Measurements from ENCODE around the gene TRABD2B.

The TRABD2B gene

DNA sequence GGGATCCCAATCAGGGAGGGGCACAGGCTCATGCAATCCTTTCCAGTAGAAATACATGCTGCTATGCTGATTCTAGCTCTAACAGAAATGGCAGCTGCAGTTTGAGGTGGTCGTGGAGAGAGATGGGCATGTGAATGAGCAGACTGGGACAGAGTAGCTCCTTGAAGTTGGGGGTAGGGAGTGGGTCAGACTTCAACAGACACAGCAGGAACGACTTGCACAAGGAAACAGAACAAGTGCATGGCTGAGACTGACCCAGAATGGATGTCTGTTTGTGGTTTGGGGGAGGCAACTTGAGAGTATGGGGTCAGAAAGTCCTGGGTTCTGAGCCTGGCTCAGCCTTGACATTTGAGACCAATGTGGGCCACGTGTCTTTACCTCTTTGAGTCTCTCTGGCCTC lies 25.1 kb upstream of the TRABD2B start:
- TF ChIP-seq, protein P1, sequence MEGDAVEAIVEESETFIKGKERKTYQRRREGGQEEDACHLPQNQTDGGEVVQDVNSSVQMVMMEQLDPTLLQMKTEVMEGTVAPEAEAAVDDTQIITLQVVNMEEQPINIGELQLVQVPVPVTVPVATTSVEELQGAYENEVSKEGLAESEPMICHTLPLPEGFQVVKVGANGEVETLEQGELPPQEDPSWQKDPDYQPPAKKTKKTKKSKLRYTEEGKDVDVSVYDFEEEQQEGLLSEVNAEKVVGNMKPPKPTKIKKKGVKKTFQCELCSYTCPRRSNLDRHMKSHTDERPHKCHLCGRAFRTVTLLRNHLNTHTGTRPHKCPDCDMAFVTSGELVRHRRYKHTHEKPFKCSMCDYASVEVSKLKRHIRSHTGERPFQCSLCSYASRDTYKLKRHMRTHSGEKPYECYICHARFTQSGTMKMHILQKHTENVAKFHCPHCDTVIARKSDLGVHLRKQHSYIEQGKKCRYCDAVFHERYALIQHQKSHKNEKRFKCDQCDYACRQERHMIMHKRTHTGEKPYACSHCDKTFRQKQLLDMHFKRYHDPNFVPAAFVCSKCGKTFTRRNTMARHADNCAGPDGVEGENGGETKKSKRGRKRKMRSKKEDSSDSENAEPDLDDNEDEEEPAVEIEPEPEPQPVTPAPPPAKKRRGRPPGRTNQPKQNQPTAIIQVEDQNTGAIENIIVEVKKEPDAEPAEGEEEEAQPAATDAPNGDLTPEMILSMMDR (IDR thresholded peaks at IDR 0.05; ENCODE audit: control insufficient read depth, extremely low read depth, insufficient read depth), result no peak
- no peak overlapping the region for H3K4me3 ChIP-seq (ENCODE audit: low read depth, low read length)
- no peak for DNase-seq (ENCODE audit: low read depth)

DNA sequence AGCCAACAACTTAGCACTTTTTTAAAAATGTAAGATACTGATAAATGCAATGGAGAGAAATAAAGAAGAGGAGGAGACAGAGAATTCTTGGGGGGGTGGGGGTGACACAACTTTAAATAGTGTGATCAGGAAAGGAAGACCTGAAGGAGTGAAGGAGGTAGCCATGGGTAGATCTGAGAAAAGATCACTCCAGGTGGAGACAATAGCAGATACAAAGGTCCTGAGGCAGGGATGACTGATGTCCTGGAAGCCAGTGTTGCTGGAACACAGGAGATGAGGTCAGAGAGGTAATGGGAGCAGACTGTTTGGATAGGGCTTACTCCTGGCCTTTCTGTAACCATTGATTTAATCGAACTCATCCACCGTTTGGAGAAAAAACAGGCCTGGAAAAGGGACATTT lies 24.6 kb upstream of the TRABD2B start:
- TF ChIP-seq, protein P1 (IDR thresholded peaks at IDR 0.05; ENCODE audit: control insufficient read depth, extremely low read depth, insufficient read depth), result no peak
- no peak for DNase-seq (ENCODE audit: low read depth)
- H3K4me3 ChIP-seq (ENCODE audit: low read depth, low read length), result no peak overlapping the region

DNA sequence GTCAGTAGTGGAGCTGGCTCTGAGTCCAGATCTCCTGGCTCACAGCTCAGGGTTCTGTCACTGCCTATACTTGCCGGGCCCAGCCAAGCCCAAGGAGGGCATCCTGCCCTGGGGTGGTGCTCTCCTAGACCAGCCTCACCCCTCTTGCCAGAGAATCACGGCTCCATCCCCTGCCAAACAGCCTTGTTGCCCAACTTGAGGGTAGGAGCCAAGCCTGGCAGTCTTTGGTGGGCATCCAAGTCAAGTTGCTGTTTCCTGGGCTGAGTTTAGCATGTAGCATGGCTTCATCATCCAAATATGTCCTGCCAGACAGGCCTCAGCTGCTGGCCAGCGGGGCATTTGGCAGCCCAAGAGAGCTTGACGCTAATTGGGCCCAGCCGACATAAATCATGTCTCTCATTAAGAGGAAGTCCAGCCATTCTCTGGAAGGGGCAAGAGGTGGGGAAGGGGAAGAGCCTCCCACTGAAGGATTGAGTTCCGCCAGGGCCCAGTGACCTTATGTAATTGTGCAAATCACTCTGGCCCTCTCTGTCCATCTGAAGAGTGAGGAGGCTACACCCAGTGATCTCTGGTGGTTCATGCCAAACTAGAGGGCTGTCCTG lies 22.6 kb upstream of the TRABD2B start:
- H3K4me3 ChIP-seq (ENCODE audit: low read depth, low read length), result no peak overlapping the region
- no peak for DNase-seq (ENCODE audit: low read depth)
- TF ChIP-seq, protein P1 (IDR thresholded peaks at IDR 0.05; ENCODE audit: control insufficient read depth, extremely low read depth, insufficient read depth), result no peak

DNA sequence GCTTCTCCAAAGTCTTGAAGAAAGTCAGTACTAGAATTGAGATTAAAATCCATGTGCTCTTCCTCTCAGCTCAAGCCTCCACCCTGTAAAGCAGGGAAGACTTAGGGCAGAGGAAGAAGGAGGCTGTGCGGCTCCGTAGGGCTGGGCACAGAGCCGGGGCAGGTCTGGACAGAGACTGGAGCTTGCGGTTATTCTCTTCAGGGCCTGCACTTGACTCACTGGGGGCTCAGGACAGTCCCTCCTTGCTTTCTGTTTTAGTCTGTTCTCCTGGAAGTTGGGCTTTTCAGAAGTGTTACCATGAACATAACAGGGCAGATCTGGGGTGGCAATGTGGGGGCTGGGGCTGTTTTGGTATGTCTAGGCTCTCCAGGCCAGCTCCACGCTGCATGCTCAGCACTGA lies 21.6 kb upstream of the TRABD2B start:
- no peak overlapping the region for H3K4me3 ChIP-seq (ENCODE audit: low read depth, low read length)
- TF ChIP-seq, protein P1 (IDR thresholded peaks at IDR 0.05; ENCODE audit: control insufficient read depth, extremely low read depth, insufficient read depth), result no peak
- DNase-seq (ENCODE audit: low read depth), result no peak

DNA sequence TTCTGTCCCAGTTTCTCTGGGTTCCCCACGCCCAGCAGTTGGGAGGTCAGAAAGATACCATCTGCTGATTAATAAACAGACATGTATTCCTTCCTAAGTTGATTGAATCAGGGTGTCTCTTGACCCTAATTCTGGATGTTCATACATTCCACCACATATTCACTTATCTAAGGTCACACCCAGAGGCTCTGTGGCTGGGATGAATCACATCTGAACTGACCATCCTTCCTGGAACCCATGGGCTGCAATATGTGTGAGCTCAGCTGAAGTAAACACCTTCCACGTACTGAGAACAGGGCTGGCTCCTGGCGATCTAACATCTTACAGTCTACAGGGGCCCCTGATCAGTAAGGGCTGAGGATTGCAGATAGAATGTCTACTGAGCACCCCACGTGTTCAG lies 20.5 kb upstream of the TRABD2B start:
- no peak overlapping the region for H3K4me3 ChIP-seq (ENCODE audit: low read depth, low read length)
- TF ChIP-seq, protein P1 (IDR thresholded peaks at IDR 0.05; ENCODE audit: control insufficient read depth, extremely low read depth, insufficient read depth), result no peak
- no peak for DNase-seq (ENCODE audit: low read depth)

DNA sequence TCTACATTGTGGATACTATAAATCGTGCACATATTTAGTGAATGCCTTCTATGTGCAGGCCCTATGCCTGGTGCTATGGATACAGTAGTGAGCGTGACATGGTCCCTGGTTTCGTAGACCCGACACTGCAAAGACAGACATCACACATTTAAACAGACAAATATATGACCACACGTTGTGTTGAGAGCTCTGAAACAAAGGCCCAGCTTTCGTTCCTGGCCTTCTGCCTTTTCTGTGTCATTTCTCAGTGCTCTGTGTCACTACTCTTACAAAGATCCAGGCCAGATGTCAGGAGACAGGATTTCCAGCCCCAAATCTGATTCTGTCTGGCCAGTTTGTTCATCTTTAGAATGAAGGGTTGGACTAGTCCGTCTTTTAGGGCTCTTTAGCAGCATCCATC lies 19.3 kb upstream of the TRABD2B start:
- TF ChIP-seq, protein P1 (IDR thresholded peaks at IDR 0.05; ENCODE audit: control insufficient read depth, extremely low read depth, insufficient read depth), result no peak
- no peak overlapping the region for H3K4me3 ChIP-seq (ENCODE audit: low read depth, low read length)
- no peak for DNase-seq (ENCODE audit: low read depth)

DNA sequence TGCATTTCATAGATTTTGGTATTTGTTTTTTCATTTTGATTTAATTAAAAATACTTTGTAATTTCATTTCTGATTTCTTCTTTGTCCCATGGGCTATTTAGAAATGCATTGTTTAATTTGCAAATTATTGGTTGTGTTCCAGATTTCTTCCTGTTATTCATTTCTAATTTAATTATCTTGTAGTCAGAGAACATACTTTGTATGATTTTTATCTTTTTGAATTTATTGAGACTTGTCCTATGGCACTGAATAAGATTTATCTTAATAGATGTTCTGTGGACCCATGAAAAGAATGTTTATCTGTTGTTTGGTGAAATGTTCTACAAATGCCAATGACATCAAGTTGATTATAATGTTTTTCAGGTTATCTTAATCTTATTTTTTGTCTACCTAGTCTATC lies 16.1 kb upstream of the TRABD2B start:
- H3K4me3 ChIP-seq (ENCODE audit: low read depth, low read length), result no peak overlapping the region
- TF ChIP-seq, protein P1 (IDR thresholded peaks at IDR 0.05; ENCODE audit: control insufficient read depth, extremely low read depth, insufficient read depth), result no peak
- DNase-seq (ENCODE audit: low read depth), result no peak
